MM.1S (cell line): ENCODE measurements around the gene ANKRD13D.

Source experiments
- DNase-seq: peaks from one replicate; pipeline ENCODE4 v3.0.0-alpha.2; 2015
- H2AFZ ChIP-seq: fragments of 300-600 bp; sonication (generic); 2 replicates; pipeline ENCODE4 v1.6.0; 2016; ENCODE audit warnings: antibody characterized with exemption, low read length
- H3F3A ChIP-seq: fragments of 300-600 bp; sonication (generic); 2 replicates; pipeline ENCODE4 v1.6.1; 2016; ENCODE audit warnings: mild to moderate bottlenecking, antibody characterized with exemption, low read length, moderate library complexity, mixed read lengths; ENCODE audit not compliant: insufficient read depth
- H3K27ac ChIP-seq: fragments of 300-600 bp; sonication (generic); 2 replicates; pipeline ENCODE4 v1.5.1; 2016; ENCODE audit warnings: mild to moderate bottlenecking, low read length
- H3K27me3 ChIP-seq: fragments of 300-600 bp; sonication (generic); replicated peaks from 2 replicates; pipeline ENCODE4 v1.6.0; 2016; ENCODE audit warnings: low read length; ENCODE audit not compliant: insufficient read depth
- H3K36me3 ChIP-seq: fragments of 300-600 bp; sonication (generic); replicated peaks from 2 replicates; pipeline ENCODE4 v1.6.1; 2016; ENCODE audit warnings: mild to moderate bottlenecking, low read length, mixed read lengths; ENCODE audit not compliant: insufficient read depth
- H3K4me1 ChIP-seq: fragments of 300-600 bp; sonication (generic); 2 replicates; pipeline ENCODE4 v1.6.1; 2016; ENCODE audit warnings: low read length, mixed read lengths
- H3K4me2 ChIP-seq: fragments of 300-600 bp; sonication (generic); 2 replicates; pipeline ENCODE4 v1.6.0; 2016; ENCODE audit warnings: low read depth, low read length
- H3K4me3 ChIP-seq: fragments of 300-600 bp; sonication (generic); 2 replicates; pipeline ENCODE4 v1.5.1; 2016; ENCODE audit warnings: low read length, mixed read lengths
- H3K79me2 ChIP-seq: fragments of 300-600 bp; sonication (generic); 2 replicates; pipeline ENCODE4 v1.6.1; 2016; ENCODE audit warnings: mixed run types, low read length, mixed read lengths
- H3K9ac ChIP-seq: fragments of 300-600 bp; sonication (generic); 2 replicates; pipeline ENCODE4 v1.6.1; 2016; ENCODE audit warnings: low read length, mixed read lengths
- H3K9me2 ChIP-seq: fragments of 300-600 bp; sonication (generic); replicated peaks from 2 replicates; pipeline ENCODE4 v1.6.1; 2016; ENCODE audit warnings: mild to moderate bottlenecking, low read length, mixed read lengths; ENCODE audit not compliant: insufficient read depth
- H3K9me3 ChIP-seq: fragments of 300-600 bp; sonication (generic); replicated peaks from 2 replicates; pipeline ENCODE4 v1.6.1; 2016; ENCODE audit warnings: mild to moderate bottlenecking, low read length, mixed read lengths; ENCODE audit not compliant: insufficient read depth
- H4K20me1 ChIP-seq: fragments of 300-600 bp; sonication (generic); 2 replicates; pipeline ENCODE4 v1.6.1; 2016; ENCODE audit warnings: mild to moderate bottlenecking, low read length, moderate library complexity, mixed read lengths; ENCODE audit not compliant: insufficient read depth
- CTCF ChIP-seq: fragments of 300-600 bp; sonication (generic); IDR thresholded peaks from 2 replicates; pipeline ENCODE4 v1.5.1; 2016; ENCODE audit warnings: antibody characterized with exemption, low read length, mixed read lengths
- EZH2 ChIP-seq: fragments of 300-600 bp; sonication (generic); optimal IDR thresholded peaks from 2 replicates; pipeline ENCODE3; 2017; ENCODE audit warnings: low read depth, mild to moderate bottlenecking, antibody characterized with exemption, low read length, mixed read lengths
- EZH2phosphoT487 ChIP-seq: fragments of 300-600 bp; sonication (generic); IDR thresholded peaks from 2 replicates; pipeline ENCODE4 v1.6.1; 2018; ENCODE audit warnings: antibody characterized with exemption, low read length

Gene ANKRD13D

GRCh38 chr11:67300756-67301312 lies 11.7 kb downstream of the ANKRD13D start:
- peaks cover 5% of the 10 kb centered on the region; the same call in 1 of the 2 replicates for H3K36me3 ChIP-seq
- H3K27ac ChIP-seq = no peak overlapping the region

GRCh38 chr11:67301313-67301921 lies 12.3 kb downstream of the ANKRD13D start:
- peaks cover 2% of the 10 kb centered on the region; the same call in 1 of the 2 replicates for H3K36me3 ChIP-seq
- H3K79me2 ChIP-seq = no peaks in the 10 kb centered on the region
- no peaks in the 10 kb centered on the region for H3F3A ChIP-seq
- no peak overlapping the region for H3K4me2 ChIP-seq
- no peaks in the 10 kb centered on the region for H4K20me1 ChIP-seq
- H3K27me3 ChIP-seq = no peaks in the 10 kb centered on the region
- TF ChIP-seq EZH2phosphoT487 = no peak
- no peak for TF ChIP-seq CTCF
- TF ChIP-seq EZH2 = no peak
- no peak overlapping the region for H3K4me3 ChIP-seq
- H3K27ac ChIP-seq = no peak overlapping the region
- no peak for DNase-seq
- no peak overlapping the region for H3K9ac ChIP-seq
- no peaks in the 10 kb centered on the region for H3K9me2 ChIP-seq
- no peaks in the 10 kb centered on the region for H3K9me3 ChIP-seq
- no peak overlapping the region for H2AFZ ChIP-seq
- H3K4me1 ChIP-seq = no peaks in the 10 kb centered on the region

More at GRCh38 chr11:67300756-67301312, 11.7 kb downstream of the ANKRD13D start:
- Histone ChIP-seq H2AFZ (no peak overlapping the region), H3K4me3 (no peak overlapping the region), H3K4me1 (no peaks in the 10 kb centered on the region), H3K9me3 (no peaks in the 10 kb centered on the region), H3K27me3 (no peaks in the 10 kb centered on the region), H3K4me2 (no peak overlapping the region), H3K79me2 (no peaks in the 10 kb centered on the region), H3K9me2 (no peaks in the 10 kb centered on the region), H3K9ac (no peak overlapping the region), H3F3A (no peaks in the 10 kb centered on the region), H4K20me1 (no peaks in the 10 kb centered on the region)
- DNase-seq = no peak
- no peak for TF ChIP-seq CTCF
- TF ChIP-seq EZH2phosphoT487 = no peak
- TF ChIP-seq EZH2 = no peak

- Histone ChIP-seq H3K27ac (no peak overlapping the region), H4K20me1 (no peaks in the 10 kb centered on the region), H3K4me2 (no peak overlapping the region), H3K4me3 (no peak overlapping the region), H3K36me3 (no peaks in the 10 kb centered on the region; the same call in 1 of the 2 replicates), H3F3A (no peaks in the 10 kb centered on the region), H3K9me2 (no peaks in the 10 kb centered on the region), H3K27me3 (no peaks in the 10 kb centered on the region), H3K4me1 (no peaks in the 10 kb centered on the region), H3K79me2 (no peaks in the 10 kb centered on the region), H3K9ac (no peak overlapping the region), H3K9me3 (no peaks in the 10 kb centered on the region), H2AFZ (no peak overlapping the region)
- no peak for DNase-seq
- TF ChIP-seq CTCF = no peak
- TF ChIP-seq EZH2 = no peak
- TF ChIP-seq EZH2phosphoT487 = no peak
These were observed 12.9 kb downstream of the ANKRD13D start for GRCh38 chr11:67301951-67302516.
